H1 (cell line): ENCODE measurements around the gene UGT1A9. TPM values are rescaled to one million over a fixed set of nuclear protein-coding genes. Genes with fewer than 3 reads are reported as not detected.

Experiments
- CHD7 ChIP-seq: fragments of 300-600 bp; sonication (generic); IDR thresholded peaks from 2 replicates; pipeline ENCODE4 v1.7.1; 2012; ENCODE audit warnings: low read length, moderate library complexity, mild to moderate bottlenecking, inconsistent platforms; ENCODE audit not compliant: insufficient replicate concordance
- HDAC2 ChIP-seq, 2 experiments: fragments of 300-600 bp in 1 of 2; sonication (generic) in 1 of 2; IDR thresholded peaks; 2 replicates each; pipeline ENCODE4 v1.6.1; 2011 to 2012; ENCODE audit warnings: low read depth in 2 of 2, low read length in 2 of 2, mild to moderate bottlenecking in 2 of 2, moderate library complexity in 2 of 2, borderline replicate concordance in 1 of 2, inconsistent platforms in 1 of 2
- RXRA ChIP-seq: IDR thresholded peaks from 2 replicates; pipeline ENCODE4 v1.6.1; 2011; ENCODE audit warnings: low read depth, mild to moderate bottlenecking, low read length, moderate library complexity; ENCODE audit not compliant: insufficient read depth
- TCF12 ChIP-seq: IDR thresholded peaks from 2 replicates; pipeline ENCODE4 v1.6.1; 2011; ENCODE audit warnings: low read depth, mild to moderate bottlenecking, low read length
- polyA plus RNA-seq, 7 experiments: library from polyadenylated mRNA; depleted of rRNA in 3 of 7; stranded (reverse) in 5 of 7; unstranded in 2 of 7; fragments of >200 nt in 5 of 7; fragments of 200-250 nt in 2 of 7; gene quantifications; 1 replicate in 5 of 7; 2 replicates in 1 of 7; 4 replicates in 1 of 7; pipeline versions ENCODE4 v1.2.1 to v1.2.3, GENCODE V29; 2011 to 2013; ENCODE audit warnings: missing spikeins in 2 of 7, mixed read lengths in 2 of 7
- total RNA-seq: library from RNA; stranded (reverse); fragmentation: NEBNext Ultra II Directional; extraction: Animal tissue kit (Norgen Biotek cat#: 25700); gene quantifications from 2 replicates; pipeline ENCODE4 v1.2.1, GENCODE V29; 2021

Gene UGT1A9
- total and polyA plus RNA-seq, 2 of the 8 experiments (the other 6 are each of a cell fraction or from before 2014, with no cell fraction given): not detected

- no peak for TF ChIP-seq CHD7
- TF ChIP-seq HDAC2 (IDR thresholded peaks at IDR 0.05; ENCODE audit: borderline replicate concordance in 1 of 2, low read depth in 2 of 2, low read length in 2 of 2): no peak
- TF ChIP-seq TCF12: no peak
- no peak for TF ChIP-seq RXRA
These were observed 93.1 kb downstream of the UGT1A9 start (continued) for GRCh38 chr2:233764761-233765160.
